Gastroesophageal sphincter (tissue), 3 donors: Measurements from ENCODE around the gene LRP1B.

Experiments
- POLR2A ChIP-seq, 2 donors: fragments of 450-650 bp; IDR thresholded peaks; one replicate each; pipeline ENCODE4 v1.6.1; 2017; ENCODE audit warnings: antibody characterized with exemption in 2 of 2, mild to moderate bottlenecking in 2 of 2, moderate library complexity in 1 of 2
- TF ChIP-seq, protein P1 (sequence below), 4 experiments: fragments of 200-600 bp in 2 of 4; fragments of 450-650 bp in 2 of 4; sonication (generic) in 1 of 4; IDR thresholded peaks; one replicate each; pipeline ENCODE4 v1.5.1; 2017 to 2019; ENCODE audit warnings: antibody characterized with exemption in 4 of 4, mild to moderate bottlenecking in 2 of 4, moderate library complexity in 2 of 4

DNA sequence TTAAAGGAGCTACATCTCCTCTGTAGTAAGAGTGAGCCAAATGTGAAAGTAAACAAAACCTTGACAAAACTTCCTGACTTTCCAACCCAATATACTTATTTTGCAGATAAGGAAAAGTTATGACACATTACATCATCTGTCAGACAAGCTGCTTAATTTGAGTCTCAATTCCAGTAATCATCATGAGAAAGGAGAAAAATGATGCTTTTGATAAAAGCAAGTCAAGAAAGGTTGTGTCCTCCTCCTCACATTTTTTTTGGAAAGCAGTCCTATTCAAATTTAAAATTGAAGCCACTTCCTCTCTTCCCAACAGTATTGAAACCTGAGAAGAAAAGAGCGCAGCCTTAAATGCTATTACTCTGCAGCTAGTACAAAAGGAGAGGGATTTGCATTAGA, 519.6 kb downstream of the LRP1B start:
- TF ChIP-seq POLR2A (IDR thresholded peaks at IDR 0.05): no peak
- TF ChIP-seq, protein P1, sequence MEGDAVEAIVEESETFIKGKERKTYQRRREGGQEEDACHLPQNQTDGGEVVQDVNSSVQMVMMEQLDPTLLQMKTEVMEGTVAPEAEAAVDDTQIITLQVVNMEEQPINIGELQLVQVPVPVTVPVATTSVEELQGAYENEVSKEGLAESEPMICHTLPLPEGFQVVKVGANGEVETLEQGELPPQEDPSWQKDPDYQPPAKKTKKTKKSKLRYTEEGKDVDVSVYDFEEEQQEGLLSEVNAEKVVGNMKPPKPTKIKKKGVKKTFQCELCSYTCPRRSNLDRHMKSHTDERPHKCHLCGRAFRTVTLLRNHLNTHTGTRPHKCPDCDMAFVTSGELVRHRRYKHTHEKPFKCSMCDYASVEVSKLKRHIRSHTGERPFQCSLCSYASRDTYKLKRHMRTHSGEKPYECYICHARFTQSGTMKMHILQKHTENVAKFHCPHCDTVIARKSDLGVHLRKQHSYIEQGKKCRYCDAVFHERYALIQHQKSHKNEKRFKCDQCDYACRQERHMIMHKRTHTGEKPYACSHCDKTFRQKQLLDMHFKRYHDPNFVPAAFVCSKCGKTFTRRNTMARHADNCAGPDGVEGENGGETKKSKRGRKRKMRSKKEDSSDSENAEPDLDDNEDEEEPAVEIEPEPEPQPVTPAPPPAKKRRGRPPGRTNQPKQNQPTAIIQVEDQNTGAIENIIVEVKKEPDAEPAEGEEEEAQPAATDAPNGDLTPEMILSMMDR (IDR thresholded peaks at IDR 0.05): no peak
